ENCODE results near the gene PLA2G2F. TPM values are rescaled to one million over a fixed set of nuclear protein-coding genes. Genes with fewer than 3 reads are reported as not detected.

The PLA2G2F gene
- total and polyA plus RNA-seq, 2 donors (not counting 3 experiments of a cell fraction or from before 2014, with no cell fraction given), result not detected

DNA sequence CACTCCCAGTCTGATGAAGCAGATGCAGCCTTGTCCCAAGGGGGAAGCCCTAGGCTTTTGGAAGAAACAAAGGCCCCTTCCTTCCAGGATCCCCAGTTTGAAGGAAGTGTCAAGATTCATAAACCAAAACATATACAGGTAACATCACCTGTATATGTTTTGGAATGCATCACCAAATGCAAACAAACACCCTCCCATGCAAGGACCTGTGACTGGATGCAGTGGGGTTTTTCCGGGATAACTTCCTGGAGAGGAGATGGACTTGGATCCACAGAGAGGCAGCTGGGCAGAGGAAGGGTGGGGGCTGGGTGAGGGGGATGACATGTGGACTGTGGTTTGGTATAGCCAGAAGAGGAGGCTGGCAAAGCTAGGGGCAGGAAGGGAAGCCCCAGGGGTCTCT, 1.5 kb upstream of the PLA2G2F start:
- dilution Hi-C loops (cut with MboI; ENCODE audit: extremely low pct_ligation_motif_present, low sequenced_read_pairs), result no loop called here
- H3K9ac ChIP-seq (replicated peaks; ENCODE audit: extremely low read depth, insufficient read depth, low read length), result no peak overlapping the region
- H3K9me3 ChIP-seq (replicated peaks; ENCODE audit: control insufficient read depth, insufficient read depth, low read length), result no peaks in the 10 kb centered on the region
- DNase-seq (ENCODE audit: low read depth, low spot score) (no peak), FAIRE-seq (no peak)
- H3K4me3 ChIP-seq (replicated peaks in 1 of 3; ENCODE audit: insufficient read depth in 1 of 3, low read depth in 1 of 3, low read length in 3 of 3), result no peak overlapping the region
- ChIA-PET POLR2A (no interaction called here), CTCF (no interaction called here)
- no peaks in the 10 kb centered on the region for H3K36me3 ChIP-seq (ENCODE audit: control insufficient read depth in 2 of 2, extremely low read depth in 1 of 2, insufficient read depth in 2 of 2, low read length in 2 of 2)
- no peaks in the 10 kb centered on the region for H3K4me1 ChIP-seq (ENCODE audit: control insufficient read depth, extremely low read depth, insufficient read depth, low read length)
- intact Hi-C loops (cut with micrococcal nuclease), result no loop called here
- BruUV-seq (replicated peaks), result no TSS peak
- no peaks in the 10 kb centered on the region for H3K27me3 ChIP-seq (ENCODE audit: control insufficient read depth in 2 of 2, insufficient read depth in 2 of 2, low read length in 2 of 2)
- no peak overlapping the region for H3K27ac ChIP-seq (ENCODE audit: insufficient read depth, low read depth, low read length)
- H2AFZ ChIP-seq (ENCODE audit: low read depth, low read length), result no peak overlapping the region
- no peak overlapping the region for H3K4me2 ChIP-seq (ENCODE audit: insufficient read depth, low read length)
- TF ChIP-seq POLR2AphosphoS5 (IDR thresholded peaks at IDR 0.05; ENCODE audit: insufficient read depth, low read depth, low read length) (no peak), POLR2A (IDR thresholded peaks at IDR 0.05; ENCODE audit: low read depth, low read length) (no peak), JUN (IDR thresholded peaks at IDR 0.05; ENCODE audit: borderline replicate concordance, insufficient read depth, insufficient read length, low read depth) (no peak), FOS (IDR thresholded peaks at IDR 0.05; ENCODE audit: borderline replicate concordance, insufficient read depth, low read length) (no peak), GATA2 (IDR thresholded peaks at IDR 0.05; ENCODE audit: insufficient read depth, insufficient read length, low read depth, low read length) (no peak), MYC (IDR thresholded peaks at IDR 0.05; ENCODE audit: low read depth, low read length) (no peak), EZH2 (IDR thresholded peaks at IDR 0.05; ENCODE audit: borderline replicate concordance, low read depth, low read length, severe bottlenecking) (no peak)
- TF ChIP-seq, protein P1, sequence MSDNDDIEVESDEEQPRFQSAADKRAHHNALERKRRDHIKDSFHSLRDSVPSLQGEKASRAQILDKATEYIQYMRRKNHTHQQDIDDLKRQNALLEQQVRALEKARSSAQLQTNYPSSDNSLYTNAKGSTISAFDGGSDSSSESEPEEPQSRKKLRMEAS (IDR thresholded peaks at IDR 0.05; ENCODE audit: insufficient read depth, insufficient read length), result no peak
- TF ChIP-seq, protein P2, sequence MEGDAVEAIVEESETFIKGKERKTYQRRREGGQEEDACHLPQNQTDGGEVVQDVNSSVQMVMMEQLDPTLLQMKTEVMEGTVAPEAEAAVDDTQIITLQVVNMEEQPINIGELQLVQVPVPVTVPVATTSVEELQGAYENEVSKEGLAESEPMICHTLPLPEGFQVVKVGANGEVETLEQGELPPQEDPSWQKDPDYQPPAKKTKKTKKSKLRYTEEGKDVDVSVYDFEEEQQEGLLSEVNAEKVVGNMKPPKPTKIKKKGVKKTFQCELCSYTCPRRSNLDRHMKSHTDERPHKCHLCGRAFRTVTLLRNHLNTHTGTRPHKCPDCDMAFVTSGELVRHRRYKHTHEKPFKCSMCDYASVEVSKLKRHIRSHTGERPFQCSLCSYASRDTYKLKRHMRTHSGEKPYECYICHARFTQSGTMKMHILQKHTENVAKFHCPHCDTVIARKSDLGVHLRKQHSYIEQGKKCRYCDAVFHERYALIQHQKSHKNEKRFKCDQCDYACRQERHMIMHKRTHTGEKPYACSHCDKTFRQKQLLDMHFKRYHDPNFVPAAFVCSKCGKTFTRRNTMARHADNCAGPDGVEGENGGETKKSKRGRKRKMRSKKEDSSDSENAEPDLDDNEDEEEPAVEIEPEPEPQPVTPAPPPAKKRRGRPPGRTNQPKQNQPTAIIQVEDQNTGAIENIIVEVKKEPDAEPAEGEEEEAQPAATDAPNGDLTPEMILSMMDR (IDR thresholded peaks at IDR 0.05; ENCODE audit: extremely low read depth in 1 of 2, insufficient read depth in 1 of 2, low read depth in 1 of 2, low read length in 2 of 2), result no peak
- no peaks in the 10 kb centered on the region for H3K9me1 ChIP-seq (replicated peaks; ENCODE audit: control insufficient read depth, extremely low read depth, insufficient read depth, low read length)
- no peaks in the 10 kb centered on the region for H4K20me1 ChIP-seq (replicated peaks; ENCODE audit: control insufficient read depth, extremely low read depth, insufficient read depth, low read length)
- no peaks in the 10 kb centered on the region for H3K79me2 ChIP-seq (ENCODE audit: control insufficient read depth, insufficient read depth, low read length)

All from endothelial cell of umbilical vein (primary cell).